Fibroblast of mammary gland (primary cell): ENCODE results near the gene GABRA4.

ENCODE experiments used
- DNase-seq: peaks from one replicate; pipeline ENCODE4 v3.0.0-alpha.2; 2010; ENCODE audit warnings: low read depth
- H3K4me3 ChIP-seq: 2 replicates; pipeline ENCODE4 v1.5.1; 2011; ENCODE audit warnings: low read depth, mild to moderate bottlenecking, low read length, moderate library complexity; ENCODE audit not compliant: control insufficient read depth
- CTCF ChIP-seq: conservative IDR thresholded peaks from 2 replicates; pipeline ENCODE4 v1.5.1; 2011; ENCODE audit warnings: low read depth, low read length, inconsistent platforms; ENCODE audit not compliant: control insufficient read depth, insufficient read depth

Gene GABRA4

GRCh38 chr4:46968847-46969246 is 24.5 kb downstream of the GABRA4 start:
- no peak overlapping the region for H3K4me3 ChIP-seq
- no peak for TF ChIP-seq CTCF
- no peak for DNase-seq

DNA sequence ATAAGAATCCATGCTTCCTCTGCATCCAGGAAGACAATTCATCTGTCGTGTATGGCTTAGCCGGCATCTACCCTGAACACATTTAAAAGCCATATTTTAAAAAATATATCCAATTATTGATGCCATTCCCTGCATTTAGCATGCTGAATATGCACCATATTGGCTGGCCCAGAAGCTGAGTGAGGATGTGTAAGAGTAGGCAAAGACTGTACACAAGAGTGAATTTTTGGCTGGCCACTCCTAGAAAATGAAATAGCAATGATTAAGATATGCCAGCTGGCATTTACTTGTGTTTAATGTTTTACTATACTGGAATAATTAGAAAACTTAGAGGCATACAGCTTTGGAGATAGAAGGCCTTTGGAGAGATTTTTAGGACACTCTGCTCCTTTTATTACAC is 25.8 kb downstream of the GABRA4 start:
- no peak for DNase-seq
- no peak overlapping the region for H3K4me3 ChIP-seq
- TF ChIP-seq CTCF = no peak

- DNase-seq = no peak
- no peak overlapping the region for H3K4me3 ChIP-seq
- no peak for TF ChIP-seq CTCF
These were observed 34.5 kb downstream of the GABRA4 start for GRCh38 chr4:46958742-46959488.

- no peak for DNase-seq
- no peak for TF ChIP-seq CTCF
- no peak overlapping the region for H3K4me3 ChIP-seq
These were observed 36.9 kb downstream of the GABRA4 start for GRCh38 chr4:46956451-46956850.

- DNase-seq = no peak
- no peak overlapping the region for H3K4me3 ChIP-seq
- no peak for TF ChIP-seq CTCF
These were observed 37.8 kb downstream of the GABRA4 start for GRCh38 chr4:46955601-46956000.

DNA sequence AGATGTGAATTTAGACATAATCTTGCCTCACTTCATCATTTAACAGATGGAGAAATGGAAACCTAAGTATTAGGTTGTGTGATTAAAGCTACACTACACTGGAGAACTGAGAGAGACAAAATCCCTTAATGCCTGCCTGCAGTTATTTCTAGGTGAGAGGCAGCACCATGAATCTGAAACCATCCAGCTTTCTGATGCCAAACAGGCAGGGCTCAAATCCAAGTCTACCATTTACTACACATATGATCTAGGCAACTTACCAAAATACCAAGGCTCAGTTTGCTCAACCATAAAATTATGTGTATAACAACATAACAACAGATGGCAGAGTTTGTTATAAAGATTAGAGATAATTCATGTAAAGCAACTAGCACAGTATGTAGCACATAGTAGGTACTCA is 38.7 kb downstream of the GABRA4 start:
- TF ChIP-seq CTCF = no peak
- no peak overlapping the region for H3K4me3 ChIP-seq
- no peak for DNase-seq
